Endothelial cell of umbilical vein (primary cell): Measurements from ENCODE around the gene SOX8. TPM values are rescaled to one million over a fixed set of nuclear protein-coding genes. Genes with fewer than 3 reads are reported as not detected.

Experiments used
- BruUV-seq: library from RNA; stranded (reverse); fragments of 400-500 nt; replicated peaks from 2 replicates; lab custom pipeline; 2021; lab: Mats Ljungman, UMichigan
- CTCF ChIA-PET: fragments of 300-600, 350-600 bp; sonication (Branson Sonifier 250); formaldehyde crosslinking; loops from one replicate; lab custom pipeline; 2021; ENCODE audit warnings: antibody characterized with exemption, inconsistent platforms; lab: Charles Lee
- POLR2A ChIA-PET: fragments of 300-600, 350-600 bp; sonication (Branson Sonifier 250); formaldehyde crosslinking; loops from one replicate; lab custom pipeline; 2021; ENCODE audit warnings: antibody characterized with exemption, inconsistent platforms; lab: Charles Lee
- DNase-seq: peaks from one replicate; pipeline ENCODE4 v3.0.0-alpha.2; 2011; ENCODE audit warnings: low read depth, low spot score
- FAIRE-seq: peaks from 2 replicates; lab custom pipeline; 2011; peaks lifted over from hg19 to GRCh38; lab: Jason Lieb, UNC
- H2AFZ ChIP-seq: 2 replicates; pipeline ENCODE4 v1.6.0; 2012; ENCODE audit warnings: low read depth, low read length, control low read depth, inconsistent platforms
- H3K27ac ChIP-seq: 2 replicates; pipeline ENCODE4 v1.5.1; 2011; ENCODE audit warnings: low read depth, mild to moderate bottlenecking, control low read depth, low read length, moderate library complexity; ENCODE audit not compliant: insufficient read depth
- H3K27me3 ChIP-seq, 2 experiments: 2 replicates each; pipeline versions ENCODE4 v1.6.0 to v1.6.1; 2011; ENCODE audit warnings: low read length in 2 of 2, mixed read lengths in 1 of 2; ENCODE audit not compliant: control insufficient read depth in 2 of 2, insufficient read depth in 2 of 2
- H3K36me3 ChIP-seq, 2 experiments: 2 replicates in 1 of 2; 3 replicates in 1 of 2; pipeline ENCODE4 v1.5.1; 2011; ENCODE audit warnings: low read length in 2 of 2, mild to moderate bottlenecking in 1 of 2, moderate library complexity in 1 of 2; ENCODE audit not compliant: control insufficient read depth in 2 of 2, insufficient read depth in 2 of 2; ENCODE audit errors: extremely low read depth in 1 of 2
- H3K4me1 ChIP-seq: 3 replicates; pipeline ENCODE4 v1.5.1; 2011; ENCODE audit warnings: mild to moderate bottlenecking, low read length; ENCODE audit not compliant: control insufficient read depth, insufficient read depth; ENCODE audit errors: extremely low read depth
- H3K4me2 ChIP-seq: 2 replicates; pipeline ENCODE4 v1.6.1; 2011; ENCODE audit warnings: low read length, control low read depth, mixed read lengths; ENCODE audit not compliant: insufficient read depth
- H3K4me3 ChIP-seq, 3 experiments: fragments of 200-600 bp in 1 of 3; sonication (generic), shearing (Covaris generic) in 1 of 3; replicated peaks in 1 of 3; 2 replicates each; pipeline ENCODE4 v1.5.1; 2011 to 2016; ENCODE audit warnings: control low read depth in 3 of 3, low read length in 3 of 3, mild to moderate bottlenecking in 2 of 3, inconsistent platforms in 1 of 3, low read depth in 1 of 3, moderate library complexity in 1 of 3; ENCODE audit not compliant: insufficient read depth in 1 of 3
- H3K79me2 ChIP-seq: 2 replicates; pipeline ENCODE4 v1.6.0; 2012; ENCODE audit warnings: low read length, inconsistent platforms; ENCODE audit not compliant: control insufficient read depth, insufficient read depth
- H3K9ac ChIP-seq: replicated peaks from 2 replicates; pipeline ENCODE3; 2011; ENCODE audit warnings: low read length, control low read depth; ENCODE audit not compliant: insufficient read depth; ENCODE audit errors: extremely low read depth
- H3K9me1 ChIP-seq: replicated peaks from 3 replicates; pipeline ENCODE4 v1.6.0; 2011; ENCODE audit warnings: mild to moderate bottlenecking, low read length; ENCODE audit not compliant: control insufficient read depth, insufficient read depth; ENCODE audit errors: extremely low read depth
- H3K9me3 ChIP-seq: replicated peaks from 2 replicates; pipeline ENCODE4 v1.5.1; 2012; ENCODE audit warnings: low read length, inconsistent platforms; ENCODE audit not compliant: control insufficient read depth, insufficient read depth
- H4K20me1 ChIP-seq: replicated peaks from 2 replicates; pipeline ENCODE3; 2011; ENCODE audit warnings: mild to moderate bottlenecking, low read length; ENCODE audit not compliant: control insufficient read depth, insufficient read depth; ENCODE audit errors: extremely low read depth
- CTCF ChIP-seq, 2 donors: IDR thresholded peaks; 1 replicate in 1 of 2; 2 replicates in 1 of 2; pipeline ENCODE4 v1.5.1; 2011; ENCODE audit warnings: low read length in 2 of 2, mild to moderate bottlenecking in 2 of 2, moderate library complexity in 2 of 2, control low read depth in 1 of 2, inconsistent platforms in 1 of 2, low read depth in 1 of 2; ENCODE audit not compliant: insufficient read depth in 1 of 2; ENCODE audit errors: extremely low read depth in 1 of 2
- EZH2 ChIP-seq: IDR thresholded peaks from 2 replicates; pipeline ENCODE4 v1.6.1; 2012; ENCODE audit warnings: borderline replicate concordance, low read depth, mild to moderate bottlenecking, moderate library complexity, low read length, inconsistent platforms; ENCODE audit not compliant: severe bottlenecking
- FOS ChIP-seq: IDR thresholded peaks from 2 replicates; pipeline ENCODE4 v1.6.1; 2011; ENCODE audit warnings: mild to moderate bottlenecking, low read length, moderate library complexity, borderline replicate concordance; ENCODE audit not compliant: insufficient read depth
- GATA2 ChIP-seq: IDR thresholded peaks from 2 replicates; pipeline ENCODE4 v1.7.0; 2011; ENCODE audit warnings: low read depth, mild to moderate bottlenecking, moderate library complexity, mixed read lengths, low read length; ENCODE audit not compliant: insufficient read length, insufficient read depth
- JUN ChIP-seq: IDR thresholded peaks from 2 replicates; pipeline ENCODE4 v1.6.1; 2011; ENCODE audit warnings: borderline replicate concordance, low read depth; ENCODE audit not compliant: insufficient read length, insufficient read depth
- MAX ChIP-seq: IDR thresholded peaks from 2 replicates; pipeline ENCODE4 v1.6.1; 2011; ENCODE audit not compliant: insufficient read depth, insufficient read length
- MYC ChIP-seq: IDR thresholded peaks from one replicate; pipeline ENCODE4 v1.6.1; 2011; ENCODE audit warnings: mild to moderate bottlenecking, low read depth, low read length
- POLR2A ChIP-seq: IDR thresholded peaks from 2 replicates; pipeline ENCODE4 v1.6.1; 2012; ENCODE audit warnings: low read depth, mild to moderate bottlenecking, control low read depth, low read length
- POLR2AphosphoS5 ChIP-seq: IDR thresholded peaks from 2 replicates; pipeline ENCODE4 v1.6.1; 2012; ENCODE audit warnings: low read depth, mild to moderate bottlenecking, control low read depth, low read length, moderate library complexity; ENCODE audit not compliant: insufficient read depth
- dilution Hi-C: fragments of 300-500 bp; cut with MboI; formaldehyde crosslinking; loops from one replicate; pipeline ENCODE4 v1.15.0; 2019; ENCODE audit warnings: low sequenced_read_pairs; ENCODE audit not compliant: extremely low pct_ligation_motif_present
- intact Hi-C: fragments of 100-400 bp; cut with micrococcal nuclease; formaldehyde crosslinking; loops from one replicate; pipeline ENCODE4 v1.10.0; 2022
- polyA plus RNA-seq, 4 experiments: library from polyadenylated mRNA; depleted of rRNA in 3 of 4; stranded (reverse) in 3 of 4; unstranded in 1 of 4; fragments of >200 nt; gene quantifications; 2 replicates each; pipeline versions ENCODE4 v1.2.1 to v1.2.3, GENCODE V29; 2011 to 2012; ENCODE audit warnings: missing spikeins in 1 of 4
- total RNA-seq: library from RNA; stranded (reverse); gene quantifications from 2 replicates; pipeline ENCODE4 v1.2.3, GENCODE V29; 2021

SOX8 gene
- total and polyA plus RNA-seq, 2 donors (not counting 3 experiments of a cell fraction or from before 2014, with no cell fraction given), result 0.52 to 0.53 TPM

- no peaks in the 10 kb centered on the region for H3K36me3 ChIP-seq
- peaks cover 4% of the 10 kb centered on the region for H3K4me1 ChIP-seq
- no peaks in the 10 kb centered on the region for H4K20me1 ChIP-seq
- no peaks in the 10 kb centered on the region for H3K79me2 ChIP-seq
- no TSS peak for BruUV-seq
- no peak overlapping the region for H3K27ac ChIP-seq
- H3K9me1 ChIP-seq, result no peaks in the 10 kb centered on the region
- H3K9me3 ChIP-seq, result no peaks in the 10 kb centered on the region
- no peak overlapping the region for H3K4me3 ChIP-seq
- ChIA-PET POLR2A (no interaction called here), CTCF (interaction anchor here (1.0 to 1.6 kb wide), 2 partner anchors 10 to 11 kb away, joined by 3 to 4 read pairs; no protein-coding TSS in a partner anchor)
- no peak for FAIRE-seq
- no peak overlapping the region for H3K9ac ChIP-seq
- H2AFZ ChIP-seq, result no peak overlapping the region
- dilution Hi-C loops (no loop called here), intact Hi-C loops (no loop called here)
- no peak overlapping the region for H3K4me2 ChIP-seq
- H3K27me3 ChIP-seq, result peaks cover 8 to 19% of the 10 kb centered on the region in 2 experiments
- DNase-seq, result no peak
- TF ChIP-seq MYC, result no peak
- no peak for TF ChIP-seq FOS
- no peak for TF ChIP-seq JUN
- TF ChIP-seq POLR2A, result no peak
- no peak for TF ChIP-seq EZH2
- no peak for TF ChIP-seq POLR2AphosphoS5
- TF ChIP-seq MAX, result no peak
- TF ChIP-seq GATA2, result no peak
- TF ChIP-seq CTCF (IDR thresholded peaks at IDR 0.05; ENCODE audit: extremely low read depth in 1 of 2, insufficient read depth in 1 of 2, low read depth in 1 of 2, low read length in 2 of 2), result no peak
Measured at GRCh38 chr16:984736-985636, 3.4 kb downstream of the SOX8 start.
